Measurements from ENCODE around the gene CTRB2. TPM values are rescaled to one million over a fixed set of nuclear protein-coding genes. Genes with fewer than 3 reads are reported as not detected.
"Not testable (repeated sequence)": the region's sequence is repeated elsewhere in the genome, so short reads cannot be mapped to it uniquely, and the experiment has no call there.

Gene CTRB2
- polyA plus RNA-seq, 1 donor from 2014 or later, result not detected

GRCh38 chr16:75225092-75225491 is 18.1 kb upstream of the CTRB2 start:
- no peaks in the 10 kb centered on the region for H3K36me3 Mint-ChIP-seq
- H3K27me3 Mint-ChIP-seq, result peaks cover 19% of the 10 kb centered on the region

GRCh38 chr16:75224306-75225082 is 17.5 kb upstream of the CTRB2 start:
- no peaks in the 10 kb centered on the region for H3K36me3 Mint-ChIP-seq
- no peaks in the 10 kb centered on the region for H3K9me3 Mint-ChIP-seq
- H3K4me1 Mint-ChIP-seq, result peaks cover 3 to 7% (median 6%) of the 10 kb centered on the region in 3 donors
- peaks cover 17% of the 10 kb centered on the region for H3K27me3 Mint-ChIP-seq
- H3K4me3 Mint-ChIP-seq, result peak overlapping the region in 1 of 4 donors; percentile 15
- H3K27ac Mint-ChIP-seq, result no peak overlapping the region

More at GRCh38 chr16:75225092-75225491, 18.1 kb upstream of the CTRB2 start:
- Mint-ChIP-seq H3K9me3 (no peaks in the 10 kb centered on the region), H3K4me3 (no peak overlapping the region), H3K4me1 (peaks cover 0 to 3% (median 0%) of the 10 kb centered on the region in 3 donors), H3K27ac (no peak overlapping the region)

- not testable (repeated sequence) for H3K4me3 Mint-ChIP-seq, H3K9me3 Mint-ChIP-seq, H3K36me3 Mint-ChIP-seq, H3K27ac Mint-ChIP-seq
- Mint-ChIP-seq H3K4me1 (peaks cover 7 to 12% (median 10%) of the 10 kb centered on the region in 3 donors), H3K27me3 (peaks cover 17% of the 10 kb centered on the region)
These were observed 16.2 kb upstream of the CTRB2 start for GRCh38 chr16:75223129-75223528.

GRCh38 chr16:75222271-75222783 is 15.4 kb upstream of the CTRB2 start:
- peaks cover 12% of the 10 kb centered on the region for H3K27me3 Mint-ChIP-seq
- no peaks in the 10 kb centered on the region for H3K9me3 Mint-ChIP-seq
- no peaks in the 10 kb centered on the region for H3K36me3 Mint-ChIP-seq
- H3K4me1 Mint-ChIP-seq, result peaks cover 8 to 12% (median 11%) of the 10 kb centered on the region in 3 donors
- H3K4me3 Mint-ChIP-seq, result peak overlapping the region in 1 of 4 donors; percentile 63
- H3K27ac Mint-ChIP-seq, result peak overlapping the region in 1 of 3 donors; percentile 74

GRCh38 chr16:75219838-75220237 is 12.9 kb upstream of the CTRB2 start:
- peaks cover 8 to 12% (median 11%) of the 10 kb centered on the region in 3 donors for H3K4me1 Mint-ChIP-seq
- no peaks in the 10 kb centered on the region for H3K36me3 Mint-ChIP-seq
- peak overlapping the region; percentile 23 to 83 (median 60) for H3K4me3 Mint-ChIP-seq
- H3K27ac Mint-ChIP-seq, result peak overlapping the region in 2 of 3 donors; percentile 50 to 76
- H3K9me3 Mint-ChIP-seq, result no peaks in the 10 kb centered on the region
- peaks cover 8% of the 10 kb centered on the region for H3K27me3 Mint-ChIP-seq

GRCh38 chr16:75219088-75219487 is 12.1 kb upstream of the CTRB2 start:
- Mint-ChIP-seq H3K27ac (no peak overlapping the region), H3K4me3 (no peak overlapping the region), H3K27me3 (peaks cover 3% of the 10 kb centered on the region), H3K4me1 (peaks cover 8 to 12% (median 11%) of the 10 kb centered on the region in 3 donors), H3K9me3 (no peaks in the 10 kb centered on the region), H3K36me3 (no peaks in the 10 kb centered on the region)

GRCh38 chr16:75218256-75219076 is 11.5 kb upstream of the CTRB2 start, which contains the start of gene CTRB1:
CTRB1 (plus strand) TSS chr16:75218988; CDS start chr16:75219008, 20 bp downstream.
- peaks cover 8 to 12% (median 11%) of the 10 kb centered on the region in 3 donors for H3K4me1 Mint-ChIP-seq
- H3K4me3 Mint-ChIP-seq, result peak within 1 kb of the TSS; percentile 46 to 83 (median 79)
- H3K27ac Mint-ChIP-seq, result peak within 1 kb of the TSS in 2 of 3 donors; percentile 64 to 76
- no peaks in the 10 kb centered on the region for H3K9me3 Mint-ChIP-seq
- peaks cover 2% of the 10 kb centered on the region for H3K27me3 Mint-ChIP-seq
- H3K36me3 Mint-ChIP-seq, result no peaks in the 10 kb centered on the region

- Mint-ChIP-seq H3K27me3 (peaks cover 2% of the 10 kb centered on the region), H3K4me1 (peaks cover 8 to 12% (median 11%) of the 10 kb centered on the region in 3 donors), H3K27ac (no peak overlapping the region), H3K9me3 (no peaks in the 10 kb centered on the region), H3K36me3 (no peaks in the 10 kb centered on the region), H3K4me3 (no peak overlapping the region)
These were observed 10.5 kb upstream of the CTRB2 start for GRCh38 chr16:75217389-75217851.

- Mint-ChIP-seq H3K27me3 (peaks cover 6% of the 10 kb centered on the region), H3K36me3 (no peaks in the 10 kb centered on the region), H3K4me3 (peak overlapping the region in 1 of 4 donors; percentile 41), H3K9me3 (no peaks in the 10 kb centered on the region), H3K4me1 (peaks cover 8 to 12% (median 11%) of the 10 kb centered on the region in 3 donors), H3K27ac (no peak overlapping the region)
These were observed 9.6 kb upstream of the CTRB2 start for GRCh38 chr16:75216576-75216975.

GRCh38 chr16:75216127-75216526 is 9.2 kb upstream of the CTRB2 start:
- Mint-ChIP-seq H3K4me1 (peaks cover 8 to 12% (median 11%) of the 10 kb centered on the region in 3 donors), H3K36me3 (no peaks in the 10 kb centered on the region), H3K9me3 (no peaks in the 10 kb centered on the region), H3K27ac (no peak overlapping the region), H3K4me3 (no peak overlapping the region), H3K27me3 (peaks cover 6% of the 10 kb centered on the region)

GRCh38 chr16:75211286-75211685 is 4.3 kb upstream of the CTRB2 start:
- H3K27ac Mint-ChIP-seq, H3K4me1 Mint-ChIP-seq, H3K36me3 Mint-ChIP-seq, H3K4me3 Mint-ChIP-seq, H3K9me3 Mint-ChIP-seq: not testable (repeated sequence)
- H3K27me3 Mint-ChIP-seq, result peaks cover 12% of the 10 kb centered on the region

GRCh38 chr16:75209944-75210343 is 3.0 kb upstream of the CTRB2 start:
- Mint-ChIP-seq H3K27me3 (peaks cover 12% of the 10 kb centered on the region), H3K27ac (no peak overlapping the region), H3K4me1 (no peaks in the 10 kb centered on the region), H3K4me3 (no peak overlapping the region), H3K9me3 (no peaks in the 10 kb centered on the region), H3K36me3 (no peaks in the 10 kb centered on the region)

GRCh38 chr16:75209514-75209913 is 2.6 kb upstream of the CTRB2 start:
- not testable (repeated sequence) for H3K27ac Mint-ChIP-seq, H3K4me1 Mint-ChIP-seq, H3K9me3 Mint-ChIP-seq, H3K4me3 Mint-ChIP-seq, H3K36me3 Mint-ChIP-seq
- peaks cover 12% of the 10 kb centered on the region for H3K27me3 Mint-ChIP-seq

- Mint-ChIP-seq H3K36me3 (no peaks in the 10 kb centered on the region), H3K9me3 (no peaks in the 10 kb centered on the region), H3K27ac (no peak overlapping the region), H3K4me1 (no peaks in the 10 kb centered on the region), H3K27me3 (peaks cover 12% of the 10 kb centered on the region), H3K4me3 (no peak overlapping the region)
These were observed 2.0 kb upstream of the CTRB2 start for GRCh38 chr16:75208861-75209505.
